PC-9 (cell line): Measurements from ENCODE around the gene PLIN5. TPM values are rescaled to one million over a fixed set of nuclear protein-coding genes. Genes with fewer than 3 reads are reported as not detected.
"Not testable (repeated sequence)": the region's sequence is repeated elsewhere in the genome, so short reads cannot be mapped to it uniquely, and the experiment has no call there.

ENCODE experiments used
- BruUV-seq: library from RNA; stranded (reverse); fragments of 400-500 nt; replicated peaks from 2 replicates; lab custom pipeline; 2021; lab: Mats Ljungman, UMichigan
- CTCF ChIA-PET: fragments of 300-600 bp; sonication (Branson Sonifier 250); formaldehyde crosslinking; loops from one replicate; lab custom pipeline; 2022; ENCODE audit warnings: antibody characterized with exemption; lab: Charles Lee
- POLR2A ChIA-PET: fragments of 300-600 bp; sonication (Branson Sonifier 250); formaldehyde crosslinking; loops from one replicate; lab custom pipeline; 2022; ENCODE audit warnings: antibody characterized with exemption; ENCODE audit not compliant: unreplicated experiment; lab: Charles Lee
- DNase-seq, 2 experiments: peaks; one replicate each; pipeline versions ENCODE4 v3.0.0 to v3.0.0-alpha.2; 2015 to 2022; ENCODE audit warnings: mixed read lengths in 1 of 2
- H2AFZ ChIP-seq: fragments of 200-600 bp; sonication (generic); 2 replicates; pipeline ENCODE4 v1.8.1; 2017; ENCODE audit warnings: antibody characterized with exemption
- H3F3A ChIP-seq: fragments of 200-600 bp; sonication (generic); 2 replicates; pipeline ENCODE4 v1.8.1; 2017; ENCODE audit warnings: antibody characterized with exemption, mild to moderate bottlenecking, low read depth; ENCODE audit not compliant: insufficient read depth
- H3K27ac ChIP-seq: fragments of 200-600 bp; sonication (generic); 2 replicates; pipeline ENCODE4 v1.6.1; 2016; ENCODE audit warnings: mixed run types
- H3K27me3 ChIP-seq: fragments of 200-600 bp; sonication (generic); 2 replicates; pipeline ENCODE4 v1.6.1; 2016; ENCODE audit warnings: low read depth, mixed run types; ENCODE audit not compliant: insufficient read depth
- H3K36me3 ChIP-seq: fragments of 200-600 bp; sonication (generic); 2 replicates; pipeline ENCODE4 v1.6.1; 2016; ENCODE audit warnings: low read depth, mixed run types
- H3K4me1 ChIP-seq: fragments of 200-600 bp; sonication (generic); replicated peaks from 2 replicates; pipeline ENCODE4 v1.6.1; 2016; ENCODE audit warnings: mixed run types; ENCODE audit not compliant: insufficient read depth
- H3K4me2 ChIP-seq: fragments of 200-600 bp; sonication (generic); 2 replicates; pipeline ENCODE4 v1.6.1; 2017; ENCODE audit warnings: mixed run types
- H3K4me3 ChIP-seq: fragments of 200-600 bp; sonication (generic); 2 replicates; pipeline ENCODE4 v1.6.1; 2016; ENCODE audit warnings: mixed run types
- H3K79me2 ChIP-seq: fragments of 200-600 bp; sonication (generic); 2 replicates; pipeline ENCODE4 v1.6.1; 2017; ENCODE audit warnings: low read depth, mixed run types
- H3K9me2 ChIP-seq: fragments of 200-600 bp; sonication (generic); 2 replicates; pipeline ENCODE4 v1.8.1; 2017; ENCODE audit warnings: mild to moderate bottlenecking; ENCODE audit not compliant: insufficient read depth
- H3K9me3 ChIP-seq: fragments of 200-600 bp; sonication (generic); 2 replicates; pipeline ENCODE4 v1.8.1; 2016; ENCODE audit warnings: low read depth; ENCODE audit not compliant: insufficient read depth
- H4K20me1 ChIP-seq: fragments of 200-600 bp; sonication (generic); 2 replicates; pipeline ENCODE4 v1.8.1; 2017; ENCODE audit not compliant: insufficient read depth
- EZH2 ChIP-seq: fragments of 200-600 bp; sonication (generic); IDR thresholded peaks from 2 replicates; pipeline ENCODE4 v1.8.0; 2017; ENCODE audit warnings: antibody characterized with exemption, low read depth
- intact Hi-C: fragments of 100-400 bp; cut with micrococcal nuclease; formaldehyde crosslinking; loops from one replicate; pipeline ENCODE4 v1.10.0; 2022; ENCODE audit not compliant: unreplicated experiment
- total RNA-seq: library from RNA; stranded (reverse); gene quantifications from 2 replicates; pipeline ENCODE4 v1.2.3, GENCODE V29; 2021
- TF ChIP-seq, protein P1 (sequence below): fragments of 200-600 bp; sonication (generic); conservative IDR thresholded peaks from 2 replicates; pipeline ENCODE4 v1.6.1; 2017; ENCODE audit warnings: mixed run types, antibody characterized with exemption, mild to moderate bottlenecking, moderate library complexity

The PLIN5 gene
- total RNA-seq, 1 experiment from 2014 or later = 4.4 TPM

DNA sequence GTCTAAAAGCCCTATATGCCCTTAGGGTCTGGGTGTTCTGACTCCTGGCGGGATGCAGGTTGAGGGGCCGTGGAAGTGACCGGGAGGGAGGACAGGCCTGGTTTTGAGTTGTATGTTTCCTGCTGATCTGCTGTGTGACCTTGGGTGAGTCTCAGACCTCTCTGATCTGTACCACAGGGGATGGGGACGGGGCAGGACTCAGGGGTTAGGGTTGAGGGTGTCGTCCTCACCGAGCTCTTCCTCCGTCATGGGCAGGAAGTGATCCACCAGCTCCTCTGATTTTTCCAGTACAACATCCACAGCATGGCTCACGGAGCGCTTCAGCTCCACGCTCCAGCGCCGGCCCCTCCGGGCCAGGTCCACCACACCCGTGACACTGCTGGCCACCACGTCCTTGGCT, 6.2 kb downstream of the PLIN5 start:
- no peak overlapping the region for H3K4me2 ChIP-seq
- H3K36me3 ChIP-seq = no peaks in the 10 kb centered on the region
- H3K9me3 ChIP-seq = no peaks in the 10 kb centered on the region
- H3K27ac ChIP-seq = no peak overlapping the region
- H4K20me1 ChIP-seq = no peaks in the 10 kb centered on the region
- no peaks in the 10 kb centered on the region for H3K79me2 ChIP-seq
- H3K27me3 ChIP-seq = no peaks in the 10 kb centered on the region
- no peaks in the 10 kb centered on the region for H3F3A ChIP-seq
- no peak overlapping the region for H2AFZ ChIP-seq
- ChIA-PET CTCF (no interaction called here), POLR2A (interaction anchor here (0.6 kb wide), 1 partner anchor 10 kb away, joined by 3 read pairs; no protein-coding TSS in a partner anchor)
- intact Hi-C loops = no loop called here
- no TSS peak for BruUV-seq
- no peaks in the 10 kb centered on the region for H3K9me2 ChIP-seq
- DNase-seq = no peak
- no peak overlapping the region for H3K4me3 ChIP-seq
- TF ChIP-seq, protein P1, sequence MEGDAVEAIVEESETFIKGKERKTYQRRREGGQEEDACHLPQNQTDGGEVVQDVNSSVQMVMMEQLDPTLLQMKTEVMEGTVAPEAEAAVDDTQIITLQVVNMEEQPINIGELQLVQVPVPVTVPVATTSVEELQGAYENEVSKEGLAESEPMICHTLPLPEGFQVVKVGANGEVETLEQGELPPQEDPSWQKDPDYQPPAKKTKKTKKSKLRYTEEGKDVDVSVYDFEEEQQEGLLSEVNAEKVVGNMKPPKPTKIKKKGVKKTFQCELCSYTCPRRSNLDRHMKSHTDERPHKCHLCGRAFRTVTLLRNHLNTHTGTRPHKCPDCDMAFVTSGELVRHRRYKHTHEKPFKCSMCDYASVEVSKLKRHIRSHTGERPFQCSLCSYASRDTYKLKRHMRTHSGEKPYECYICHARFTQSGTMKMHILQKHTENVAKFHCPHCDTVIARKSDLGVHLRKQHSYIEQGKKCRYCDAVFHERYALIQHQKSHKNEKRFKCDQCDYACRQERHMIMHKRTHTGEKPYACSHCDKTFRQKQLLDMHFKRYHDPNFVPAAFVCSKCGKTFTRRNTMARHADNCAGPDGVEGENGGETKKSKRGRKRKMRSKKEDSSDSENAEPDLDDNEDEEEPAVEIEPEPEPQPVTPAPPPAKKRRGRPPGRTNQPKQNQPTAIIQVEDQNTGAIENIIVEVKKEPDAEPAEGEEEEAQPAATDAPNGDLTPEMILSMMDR = no peak
- no peak for TF ChIP-seq EZH2
- no peaks in the 10 kb centered on the region for H3K4me1 ChIP-seq

GRCh38 chr19:4527377-4527776, 7.6 kb downstream of the PLIN5 start:
- H2AFZ ChIP-seq, H3K9me3 ChIP-seq, DNase-seq, CTCF ChIA-PET, H3K4me1 ChIP-seq, H3K9me2 ChIP-seq, intact Hi-C loops, H3K27ac ChIP-seq, H3K4me3 ChIP-seq, H3K27me3 ChIP-seq, H3K36me3 ChIP-seq, H3F3A ChIP-seq, H3K79me2 ChIP-seq, BruUV-seq, H4K20me1 ChIP-seq, H3K4me2 ChIP-seq: not testable (repeated sequence)
- POLR2A ChIA-PET = interaction anchor here (0.7 kb wide), 1 partner anchor 45 kb away, joined by 10 read pairs; no protein-coding TSS in a partner anchor

DNA sequence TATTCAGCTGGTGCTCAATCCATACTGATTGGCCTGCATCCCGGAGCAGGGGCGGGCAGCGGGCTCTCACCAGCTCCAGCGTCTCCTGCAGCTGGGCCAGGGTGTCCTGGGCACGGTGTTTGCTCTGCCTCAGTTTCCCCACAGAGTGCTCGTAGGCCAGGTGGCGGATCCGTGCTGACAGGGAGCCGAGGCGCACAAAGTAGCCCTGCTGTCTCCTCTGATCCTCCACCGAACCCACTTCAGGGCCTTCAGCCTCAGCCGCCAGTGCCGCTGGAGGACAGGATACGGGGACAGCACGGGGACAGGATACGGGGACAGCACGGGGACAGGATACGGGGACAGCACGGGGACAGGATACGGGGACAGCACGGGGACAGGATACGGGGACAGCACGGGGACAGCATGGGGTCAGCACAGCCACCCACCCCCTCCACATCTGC, 9.4 kb downstream of the PLIN5 start:
- Histone ChIP-seq H3K4me3 (no peak overlapping the region), H3K9me3 (no peaks in the 10 kb centered on the region), H3K4me2 (no peak overlapping the region), H3K9me2 (no peaks in the 10 kb centered on the region), H3K36me3 (no peaks in the 10 kb centered on the region), H3K27me3 (no peaks in the 10 kb centered on the region), H2AFZ (no peak overlapping the region), H3K79me2 (no peaks in the 10 kb centered on the region), H4K20me1 (no peaks in the 10 kb centered on the region), H3K4me1 (peaks cover 16% of the 10 kb centered on the region), H3F3A (peaks cover 12% of the 10 kb centered on the region; the same call in 1 of the 2 replicates), H3K27ac (no peak overlapping the region)
- TF ChIP-seq EZH2 = no peak
- TF ChIP-seq, protein P1 = no peak
- no TSS peak for BruUV-seq
- no peak for DNase-seq
- POLR2A ChIA-PET = no interaction called here
- intact Hi-C loops = no loop called here
- CTCF ChIA-PET = interaction anchor here (0.7 to 1.0 kb wide), 3 partner anchors 9 to 109 kb away, joined by 3 to 5 read pairs (median 5); partner anchors contain the start of gene PLIN5
